K562 (cell line): ENCODE data around the gene CMTM4. TPM values are rescaled to one million over a fixed set of nuclear protein-coding genes. Genes with fewer than 3 reads are reported as not detected.
A peak's percentile ranks its signal among the peaks of the same experiment; 100 is the strongest.

Experiments
- ATF4 ChIP-seq: fragments of 450-650 bp; formaldehyde crosslinking; IDR thresholded peaks from 2 replicates; pipeline ENCODE4 v1.4.0; 2022; ENCODE audit warnings: mild to moderate bottlenecking, moderate library complexity
- BACH1 ChIP-seq: fragments of 200-800 bp; sonication (Bioruptor generic); IDR thresholded peaks from 2 replicates; pipeline ENCODE4 v1.6.1; 2016; ENCODE audit warnings: missing genetic modification characterization, missing compliant biosample characterization
- DPF2 ChIP-seq: fragments of 450-650 bp; IDR thresholded peaks from 2 replicates; pipeline ENCODE4 v1.6.1; 2016
- ERF ChIP-seq: fragments of 450-650 bp; formaldehyde crosslinking; IDR thresholded peaks from 2 replicates; pipeline ENCODE4 v1.4.0; 2020; ENCODE audit warnings: mild to moderate bottlenecking, mixed read lengths
- GABPB1 ChIP-seq: sonication (generic); formaldehyde crosslinking; IDR thresholded peaks from 2 replicates; pipeline ENCODE4 v1.8.0; 2022; ENCODE audit warnings: mild to moderate bottlenecking, missing genetic modification reagents
- GTF2B ChIP-seq: IDR thresholded peaks from 2 replicates; pipeline ENCODE4 v1.6.1; 2011; ENCODE audit not compliant: insufficient read length; ENCODE audit errors: extremely low read depth
- HDGF ChIP-seq: fragments of 450-650 bp; IDR thresholded peaks from 2 replicates; pipeline ENCODE4 v1.6.1; 2016
- NFRKB ChIP-seq: fragments of 450-650 bp; IDR thresholded peaks from 2 replicates; pipeline ENCODE4 v1.6.1; 2016; ENCODE audit warnings: low read depth
- NUFIP1 ChIP-seq: fragments of 450-650 bp; IDR thresholded peaks from 2 replicates; pipeline ENCODE4 v1.6.1; 2018; ENCODE audit not compliant: partially characterized antibody
- POLR2A ChIP-seq: fragments of 450-650 bp; conservative IDR thresholded peaks from 2 replicates; pipeline ENCODE4 v1.6.1; 2016
- POLR2B ChIP-seq: fragments of 450-650 bp; IDR thresholded peaks from 2 replicates; pipeline ENCODE4 v1.6.1; 2018; ENCODE audit warnings: low read depth; ENCODE audit not compliant: partially characterized antibody
- PRPF4 ChIP-seq: fragments of 200-400 bp; formaldehyde crosslinking; IDR thresholded peaks from one replicate; pipeline ENCODE4 v1.6.1; 2017; ENCODE audit warnings: low read length, low read depth, mild to moderate bottlenecking; ENCODE audit not compliant: insufficient read depth, poor library complexity, severe bottlenecking
- RB1 ChIP-seq: fragments of 450-650 bp; IDR thresholded peaks from 2 replicates; pipeline ENCODE4 v1.6.1; 2017; ENCODE audit warnings: low read depth, mild to moderate bottlenecking
- RUNX1 ChIP-seq: sonication (generic); IDR thresholded peaks from 2 replicates; pipeline ENCODE4 v1.6.1; 2016; ENCODE audit warnings: antibody characterized with exemption, low read depth
- SP1 ChIP-seq: sonication (generic); formaldehyde crosslinking; IDR thresholded peaks from 2 replicates; pipeline ENCODE4 v1.8.1; 2022; ENCODE audit warnings: mild to moderate bottlenecking, missing genetic modification reagents
- SPI1 ChIP-seq: IDR thresholded peaks from 2 replicates; pipeline ENCODE4 v1.6.1; 2011; ENCODE audit warnings: low read depth, low read length, control low read depth, borderline replicate concordance
- THRB ChIP-seq: fragments of 450-650 bp; formaldehyde crosslinking; conservative IDR thresholded peaks from 2 replicates; pipeline ENCODE4 v1.4.0; 2022; ENCODE audit warnings: mild to moderate bottlenecking, missing genetic modification characterization
- TSHZ1 ChIP-seq: fragments of 250-450 bp; sonication (Bioruptor Pico); IDR thresholded peaks from 2 replicates; pipeline ENCODE4 v1.4.0; 2020; ENCODE audit warnings: mild to moderate bottlenecking, moderate library complexity
- ZBTB34 ChIP-seq: fragments of 250-450 bp; sonication (Bioruptor Pico); IDR thresholded peaks from 2 replicates; pipeline ENCODE4 v1.8.0; 2021; ENCODE audit warnings: mild to moderate bottlenecking, moderate library complexity
- ZNF263 ChIP-seq: sonication (generic); formaldehyde crosslinking; IDR thresholded peaks from 2 replicates; pipeline ENCODE4 v1.8.0; 2022; ENCODE audit warnings: mild to moderate bottlenecking, missing genetic modification reagents, borderline replicate concordance
- ZNF668 ChIP-seq: fragments of 250-450 bp; sonication (Bioruptor Pico); IDR thresholded peaks from 2 replicates; pipeline ENCODE4 v1.8.0; 2022; ENCODE audit warnings: mild to moderate bottlenecking, inconsistent platforms
- polyA plus RNA-seq, 8 experiments: library from polyadenylated mRNA; depleted of rRNA in 4 of 8; stranded (reverse) in 5 of 8; unstranded in 3 of 8; fragments of >200 nt; fragmentation: Nextera tagmentation in 2 of 8; fragmentation: Illumina TruSeq in 1 of 8; extraction: Ambion mirVana in 2 of 8; extraction: Trizol in 1 of 8; gene quantifications; 2 replicates each; pipeline versions ENCODE4 v1.2.1 to v1.2.3, GENCODE V29; 2011 to 2014; ENCODE audit warnings: inconsistent platforms in 1 of 8, missing spikeins in 1 of 8
- total RNA-seq, 7 experiments: library from RNA; depleted of rRNA in 6 of 7; stranded (reverse); fragments of >200 nt in 6 of 7; fragmentation: Illumina TruSeq in 2 of 7; extraction: Trizol in 2 of 7; gene quantifications; 2 replicates each; pipeline versions ENCODE4 v1.2.1 to v1.2.3, GENCODE V29; 2011 to 2021; ENCODE audit warnings: low replicate concordance in 1 of 7

The CMTM4 gene
- total and polyA plus RNA-seq, 9 of the 15 experiments (the other 6 are each of a cell fraction or from before 2014, with no cell fraction given) = 2.0 to 21.3 (median 12.5) TPM

- TF ChIP-seq POLR2B (peak; percentile 27), DPF2 (peak; percentile 64; the same call in 1 of the 2 replicates), ZBTB34 (CRISPR knock-in tag) (peak; percentile 62; the same call in 1 of the 2 replicates), GTF2B (no peak), PRPF4 (peak; percentile 13), THRB (CRISPR knock-in tag) (no peak), ATF4 (CRISPR knock-in tag) (peak; percentile 72; the same call in 1 of the 2 replicates), NFRKB (no peak), TSHZ1 (CRISPR knock-in tag) (peak; percentile 79; the same call in 1 of the 2 replicates), SPI1 (no peak), NUFIP1 (no peak), GABPB1 (CRISPR knock-in tag) (peak; percentile 17; the same call in 1 of the 2 replicates), ZNF263 (CRISPR knock-in tag) (peak; percentile 26; the same call in 1 of the 2 replicates), ZNF668 (CRISPR knock-in tag) (peak; percentile 88), RB1 (no peak), BACH1 (tag) (peak; percentile 57; the same call in 1 of the 2 replicates), ERF (CRISPR knock-in tag) (0 out of 2 replicates have a peak, but pooled peaks have one; percentile 65), HDGF (peak; percentile 91; the same call in 1 of the 2 replicates), RUNX1 (no peak), POLR2A (peak; percentile 69), SP1 (no peak)
Measured at GRCh38 chr16:66603537-66604375, 92.8 kb downstream of the CMTM4 start (continued).
